ENCODE measurements around the gene ZNF445. TPM values are rescaled to one million over a fixed set of nuclear protein-coding genes. Genes with fewer than 3 reads are reported as not detected.

ZNF445 gene
- total and polyA plus RNA-seq, 2 of the 8 experiments (the other 6 are each of a cell fraction or from before 2014, with no cell fraction given) = 3.3 to 26.3 TPM

DNA sequence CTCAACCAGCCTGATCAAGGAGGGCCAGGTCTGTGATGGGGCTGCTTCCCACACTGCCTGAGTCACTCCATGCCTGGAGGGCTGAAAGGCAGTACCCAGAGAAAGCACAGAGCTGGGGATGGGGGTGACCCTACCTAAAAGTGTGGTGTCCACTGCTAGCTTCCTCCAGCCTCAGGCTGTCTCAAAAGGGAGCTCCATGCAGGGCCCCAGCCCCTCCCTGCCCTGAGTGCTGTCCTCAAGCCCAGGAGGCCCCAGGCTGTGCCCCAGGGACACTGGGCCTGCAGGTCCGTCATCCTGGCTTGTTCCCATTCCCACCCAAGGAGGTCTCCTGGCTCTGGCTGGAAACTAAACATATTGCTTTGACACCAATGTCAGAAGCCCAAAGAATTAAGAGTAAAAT, 56.8 kb downstream of the ZNF445 start:
- H2AK5ac ChIP-seq (ENCODE audit: low read depth, low read length) = 0 out of 2 replicates have a peak overlapping the region, but pooled peaks have one; percentile 39
- TF ChIP-seq SIN3A (conservative IDR thresholded peaks at IDR 0.05 in 1 of 2, IDR thresholded peaks at IDR 0.05 in 1 of 2; ENCODE audit: low read depth in 1 of 2, low read length in 2 of 2) (no peak), BCL11A (IDR thresholded peaks at IDR 0.05; ENCODE audit: low read depth in 2 of 2, low read length in 2 of 2) (no peak), PHF8 (conservative IDR thresholded peaks at IDR 0.05; ENCODE audit: low read depth, low read length) (no peak), SP1 (IDR thresholded peaks at IDR 0.05; ENCODE audit: low read depth, low read length) (no peak), JUND (IDR thresholded peaks at IDR 0.05; ENCODE audit: low read length) (no peak), HDAC6 (IDR thresholded peaks at IDR 0.05; ENCODE audit: low read depth, low read length) (no peak), KDM4A (IDR thresholded peaks at IDR 0.05; ENCODE audit: low read depth, low read length, severe bottlenecking) (no peak)
- H3K27me3 ChIP-seq (replicated peaks in 1 of 4; ENCODE audit: control insufficient read depth in 3 of 4, extremely low read depth in 1 of 4, insufficient read depth in 3 of 4, low read length in 3 of 4) = no peaks in the 10 kb centered on the region; a peak in 1 of 7 replicates
- H4K8ac ChIP-seq (ENCODE audit: extremely low read depth, insufficient read depth, low read length) = peak overlapping the region; percentile 42; the same call in 1 of the 2 replicates
- H2BK20ac ChIP-seq (ENCODE audit: low read length) = no peak overlapping the region
- H3K4me1 ChIP-seq (replicated peaks in 1 of 4; ENCODE audit: control insufficient read depth in 3 of 4, insufficient read depth in 4 of 4, low read length in 3 of 4) = no peaks in the 10 kb centered on the region
- CTCF ChIA-PET (ENCODE audit: partially characterized antibody) = interaction anchor here (0.5 to 3.1 kb wide), 4 partner anchors 9 to 224 kb away, joined by 3 to 10 read pairs (median 6); no protein-coding TSS in a partner anchor
- no peak overlapping the region for H2AFZ ChIP-seq (ENCODE audit: low read length)
- H3K23ac ChIP-seq (ENCODE audit: insufficient read length) = no peak overlapping the region
- H3K27ac ChIP-seq (ENCODE audit: low read depth, low read length) = no peak overlapping the region
- WGBS, 2 experiments (ENCODE audit: extremely low coverage in 1 of 2, insufficient coverage in 1 of 2, insufficient read length in 1 of 2, insufficient replicate concordance in 2 of 2, low coverage in 1 of 2, low lambda C conversion rate in 2 of 2, missing lambda C conversion rate in 1 of 2) = 83% methylated on average over 1 of the region's 1 CpG; no CpG with 5 or more reads in 1 of the 2 experiments
- no peak overlapping the region for H2BK12ac ChIP-seq (ENCODE audit: low read depth, low read length)
- H3K79me2 ChIP-seq (ENCODE audit: control insufficient read depth in 1 of 2, insufficient read depth in 2 of 2, low read length in 2 of 2) = no peaks in the 10 kb centered on the region
- no peak overlapping the region for H3K18ac ChIP-seq (ENCODE audit: extremely low read depth, low read length)
- no peaks in the 10 kb centered on the region for H4K20me1 ChIP-seq (replicated peaks in 1 of 2; ENCODE audit: control insufficient read depth in 1 of 2, insufficient read depth in 2 of 2, low read length in 2 of 2)
- H3K79me1 ChIP-seq (ENCODE audit: low read depth, low read length) = no peaks in the 10 kb centered on the region
- H2BK120ac ChIP-seq (replicated peaks; ENCODE audit: low read depth, low read length) = no peak overlapping the region
- no peak overlapping the region for H3K56ac ChIP-seq (replicated peaks; ENCODE audit: insufficient read length, low read depth, low read length)
- H3K36me3 ChIP-seq (ENCODE audit: control insufficient read depth in 2 of 4, insufficient read depth in 4 of 4, low read length in 3 of 4) = no peaks in the 10 kb centered on the region
- no peak overlapping the region for H3K14ac ChIP-seq (ENCODE audit: insufficient read length)
- POLR2A ChIA-PET (ENCODE audit: partially characterized antibody) = no interaction called here
- H4K91ac ChIP-seq (replicated peaks; ENCODE audit: insufficient read length, low read length) = no peak overlapping the region
- no peak overlapping the region for H3K4me3 ChIP-seq (ENCODE audit: extremely low read depth in 1 of 4, insufficient read depth in 2 of 4, low read depth in 3 of 4, low read length in 4 of 4)
- no peak overlapping the region for H2BK5ac ChIP-seq (ENCODE audit: low read depth, low read length)
- no peak for DNase-seq (ENCODE audit: low read depth in 1 of 2, low spot score in 2 of 2)
- H2BK15ac ChIP-seq (ENCODE audit: low read length) = no peak overlapping the region
- H3K4ac ChIP-seq (replicated peaks; ENCODE audit: insufficient read length, low read depth, low read length) = no peak overlapping the region
- H3K4me2 ChIP-seq (ENCODE audit: insufficient read depth in 1 of 2, low read depth in 2 of 2, low read length in 2 of 2) = no peak overlapping the region
- H3K9me3 ChIP-seq (ENCODE audit: insufficient read depth in 2 of 2, low read depth in 1 of 2, low read length in 1 of 2) = no peaks in the 10 kb centered on the region
- no peak for FAIRE-seq
- H3K9ac ChIP-seq (replicated peaks in 1 of 4; ENCODE audit: extremely low read depth in 1 of 4, low read depth in 3 of 4, low read length in 3 of 4) = no peak overlapping the region
- no peak overlapping the region for H4K5ac ChIP-seq (ENCODE audit: insufficient read length, low read depth, low read length)
- no peaks in the 10 kb centered on the region for H3K23me2 ChIP-seq (ENCODE audit: low read depth, low read length)
